Upper lobe of left lung (tissue), 6 donors: Measurements from ENCODE around the gene ZNF70. TPM values are rescaled to one million over a fixed set of nuclear protein-coding genes. Genes with fewer than 3 reads are reported as not detected.

ENCODE experiments used
- ATAC-seq, 2 donors: fragments of 200-7000 bp; cut with Tn5 transposase; one replicate each; pipeline ENCODE4 v1.9.1; 2022; ENCODE audit warnings: mild to moderate bottlenecking in 2 of 2, moderate library complexity in 2 of 2; ENCODE audit not compliant: low FRiP score in 2 of 2
- DNase-seq, 2 donors: peaks; one replicate each; pipeline ENCODE4 v3.0.0-alpha.2; 2019 to 2020
- H3K27ac ChIP-seq, 4 donors: fragments of 200-600 bp; sonication (generic); one replicate each; pipeline ENCODE4 v1.5.1; 2016 to 2019
- H3K27me3 ChIP-seq, 4 donors: fragments of 200-600 bp; sonication (generic); one replicate each; pipeline ENCODE4 v1.5.1; 2017 to 2019
- H3K36me3 ChIP-seq, 4 donors: fragments of 200-600 bp; sonication (generic); one replicate each; pipeline ENCODE4 v1.5.1; 2016 to 2019
- H3K4me1 ChIP-seq, 4 donors: fragments of 200-600 bp; sonication (generic); one replicate each; pipeline ENCODE4 v1.5.1; 2018 to 2019
- H3K4me3 ChIP-seq, 4 donors: fragments of 200-600 bp; sonication (generic); one replicate each; pipeline ENCODE4 v1.5.1; 2017 to 2019; ENCODE audit warnings: mild to moderate bottlenecking in 2 of 4, moderate library complexity in 1 of 4
- H3K9me3 ChIP-seq, 4 donors: fragments of 200-600 bp; sonication (generic); one replicate each; pipeline ENCODE4 v1.5.1; 2018 to 2019
- CTCF ChIP-seq, 6 experiments: fragments of 450-650 bp in 4 of 6; fragments of 200-600 bp in 2 of 6; sonication (generic) in 2 of 6; IDR thresholded peaks; one replicate each; pipeline ENCODE4 v1.5.1; 2016 to 2019; ENCODE audit warnings: antibody characterized with exemption in 6 of 6
- EP300 ChIP-seq, 4 donors: sonication (generic); formaldehyde crosslinking; IDR thresholded peaks; one replicate each; pipeline ENCODE4 v1.5.1; 2017; ENCODE audit warnings: antibody characterized with exemption in 4 of 4, control low read depth in 2 of 4
- POLR2A ChIP-seq, 4 donors: fragments of 450-650 bp; IDR thresholded peaks; one replicate each; pipeline ENCODE4 v1.5.1; 2016 to 2017; ENCODE audit warnings: antibody characterized with exemption in 4 of 4, mild to moderate bottlenecking in 2 of 4
- POLR2AphosphoS5 ChIP-seq, 2 donors: sonication (generic); formaldehyde crosslinking; IDR thresholded peaks; one replicate each; pipeline ENCODE4 v1.5.1; 2017; ENCODE audit warnings: antibody characterized with exemption in 2 of 2
- WGBS, 2 donors: methylation state at CpG; one replicate each; pipeline ENCODE4 v1.1.5; 2017 to 2018; 5-methylcytosine and 5-hydroxymethylcytosine counted together
- total RNA-seq, 6 donors: library from RNA; depleted of rRNA in 4 of 6; stranded (reverse); fragments of >200 nt in 4 of 6; gene quantifications; one replicate each; pipeline versions ENCODE4 v1.1.0 to v1.2.1, GENCODE V29; 2016 to 2021
- donor health status: DM: no; HTN: no; CAD: no; lungs with moderate emphysema.
- donor health status: DM: no; HTN: yes; CAD: no; lungs with severe emphysema.

The ZNF70 gene
- total RNA-seq, 6 donors from 2014 or later: 3.0 to 9.4 (median 5.4) TPM

GRCh38 chr22:23705358-23705757 lies 45.6 kb downstream of the ZNF70 start:
- ATAC-seq: no peak
- Histone ChIP-seq H3K9me3 (no peaks in the 10 kb centered on the region), H3K27ac (no peak overlapping the region), H3K4me3 (no peak overlapping the region), H3K27me3 (no peaks in the 10 kb centered on the region), H3K4me1 (no peaks in the 10 kb centered on the region), H3K36me3 (peaks cover 29 to 94% (median 53%) of the 10 kb centered on the region in 4 donors)
- DNase-seq: no peak
- TF ChIP-seq POLR2A (IDR thresholded peaks at IDR 0.05) (no peak), EP300 (IDR thresholded peaks at IDR 0.05) (no peak), POLR2AphosphoS5 (IDR thresholded peaks at IDR 0.05) (no peak), CTCF (IDR thresholded peaks at IDR 0.05) (no peak)
- 77 to 90% methylated on average over 3 of the region's 3 CpGs for WGBS, 2 donors

GRCh38 chr22:23704829-23705228 lies 46.1 kb downstream of the ZNF70 start:
- DNase-seq (no peak), ATAC-seq (no peak)
- WGBS, 2 donors: 86 to 87% methylated on average over 3 of the region's 3 CpGs
- H3K27ac ChIP-seq: no peak overlapping the region
- no peak overlapping the region for H3K4me3 ChIP-seq
- peaks cover 32 to 94% (median 50%) of the 10 kb centered on the region in 4 donors for H3K36me3 ChIP-seq
- TF ChIP-seq POLR2A (IDR thresholded peaks at IDR 0.05) (no peak), CTCF (IDR thresholded peaks at IDR 0.05) (no peak), EP300 (IDR thresholded peaks at IDR 0.05) (no peak), POLR2AphosphoS5 (IDR thresholded peaks at IDR 0.05) (no peak)
- no peaks in the 10 kb centered on the region for H3K27me3 ChIP-seq
- H3K9me3 ChIP-seq: no peaks in the 10 kb centered on the region
- H3K4me1 ChIP-seq: no peaks in the 10 kb centered on the region

- Histone ChIP-seq H3K4me1 (no peaks in the 10 kb centered on the region), H3K9me3 (no peaks in the 10 kb centered on the region), H3K4me3 (no peak overlapping the region), H3K36me3 (peaks cover 32 to 93% (median 45%) of the 10 kb centered on the region in 4 donors), H3K27me3 (no peaks in the 10 kb centered on the region), H3K27ac (no peak overlapping the region)
- DNase-seq (no peak), ATAC-seq (no peak)
- 94 to 96% methylated on average over 5 of the region's 5 CpGs for WGBS, 2 donors
- TF ChIP-seq CTCF (IDR thresholded peaks at IDR 0.05) (no peak), POLR2AphosphoS5 (IDR thresholded peaks at IDR 0.05) (no peak), POLR2A (IDR thresholded peaks at IDR 0.05) (no peak), EP300 (IDR thresholded peaks at IDR 0.05) (no peak)
Measured at GRCh38 chr22:23704062-23704461, 46.9 kb downstream of the ZNF70 start.

GRCh38 chr22:23700706-23701105 lies 50.2 kb downstream of the ZNF70 start:
- H3K36me3 ChIP-seq: peaks cover 8 to 72% (median 24%) of the 10 kb centered on the region in 4 donors
- WGBS, 2 donors: 82 to 92% methylated on average over 7 of the region's 7 CpGs

More at GRCh38 chr22:23700706-23701105, 50.2 kb downstream of the ZNF70 start:
- H3K9me3 ChIP-seq: no peaks in the 10 kb centered on the region
- TF ChIP-seq CTCF (IDR thresholded peaks at IDR 0.05): no peak
- no peaks in the 10 kb centered on the region for H3K27me3 ChIP-seq
- no peak overlapping the region for H3K4me3 ChIP-seq
- no peak overlapping the region for H3K27ac ChIP-seq
- peaks cover 0 to 8% (median 0%) of the 10 kb centered on the region in 4 donors for H3K4me1 ChIP-seq
- DNase-seq (no peak), ATAC-seq (no peak)
